ENCODE data around the gene ADAM8. TPM values are rescaled to one million over a fixed set of nuclear protein-coding genes. Genes with fewer than 3 reads are reported as not detected.

ADAM8 gene
- total RNA-seq, 1 experiment from 2014 or later: 3.7 TPM

GRCh38 chr10:133306097-133306476 is 29.4 kb upstream of the ADAM8 start:
- POLR2A ChIA-PET: no interaction called here
- CTCF ChIA-PET: no interaction called here
- intact Hi-C loops (cut with micrococcal nuclease; ENCODE audit: unreplicated experiment): no loop called here
- Histone ChIP-seq H3K27ac (ENCODE audit: low read length) (no peak overlapping the region), H3K9me3 (ENCODE audit: control insufficient read depth, insufficient read depth, low read depth, low read length) (no peaks in the 10 kb centered on the region), H3K4me3 (ENCODE audit: low read depth in 2 of 2, low read length in 2 of 2) (no peak overlapping the region), H3K4me1 (ENCODE audit: control insufficient read depth, insufficient read depth, low read length) (peaks cover 13% of the 10 kb centered on the region; the same call in 1 of the 2 replicates), H3K27me3 (ENCODE audit: control insufficient read depth, insufficient read depth, low read length) (no peaks in the 10 kb centered on the region), H3K36me3 (ENCODE audit: control insufficient read depth, insufficient read depth, low read length) (peaks cover 4% of the 10 kb centered on the region; the same call in 1 of the 2 replicates)
- in situ Hi-C loops (cut with HindIII; ENCODE audit: low pct_unique_long_range_greater_than_20kb, low sequenced_read_pairs): no loop called here
- no peak for TF ChIP-seq SIN3A (IDR thresholded peaks at IDR 0.05; ENCODE audit: borderline replicate concordance, insufficient read depth, low read depth, low read length)
- TF ChIP-seq, protein P1, sequence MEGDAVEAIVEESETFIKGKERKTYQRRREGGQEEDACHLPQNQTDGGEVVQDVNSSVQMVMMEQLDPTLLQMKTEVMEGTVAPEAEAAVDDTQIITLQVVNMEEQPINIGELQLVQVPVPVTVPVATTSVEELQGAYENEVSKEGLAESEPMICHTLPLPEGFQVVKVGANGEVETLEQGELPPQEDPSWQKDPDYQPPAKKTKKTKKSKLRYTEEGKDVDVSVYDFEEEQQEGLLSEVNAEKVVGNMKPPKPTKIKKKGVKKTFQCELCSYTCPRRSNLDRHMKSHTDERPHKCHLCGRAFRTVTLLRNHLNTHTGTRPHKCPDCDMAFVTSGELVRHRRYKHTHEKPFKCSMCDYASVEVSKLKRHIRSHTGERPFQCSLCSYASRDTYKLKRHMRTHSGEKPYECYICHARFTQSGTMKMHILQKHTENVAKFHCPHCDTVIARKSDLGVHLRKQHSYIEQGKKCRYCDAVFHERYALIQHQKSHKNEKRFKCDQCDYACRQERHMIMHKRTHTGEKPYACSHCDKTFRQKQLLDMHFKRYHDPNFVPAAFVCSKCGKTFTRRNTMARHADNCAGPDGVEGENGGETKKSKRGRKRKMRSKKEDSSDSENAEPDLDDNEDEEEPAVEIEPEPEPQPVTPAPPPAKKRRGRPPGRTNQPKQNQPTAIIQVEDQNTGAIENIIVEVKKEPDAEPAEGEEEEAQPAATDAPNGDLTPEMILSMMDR (IDR thresholded peaks at IDR 0.05): no peak
- TF ChIP-seq, protein P2, sequence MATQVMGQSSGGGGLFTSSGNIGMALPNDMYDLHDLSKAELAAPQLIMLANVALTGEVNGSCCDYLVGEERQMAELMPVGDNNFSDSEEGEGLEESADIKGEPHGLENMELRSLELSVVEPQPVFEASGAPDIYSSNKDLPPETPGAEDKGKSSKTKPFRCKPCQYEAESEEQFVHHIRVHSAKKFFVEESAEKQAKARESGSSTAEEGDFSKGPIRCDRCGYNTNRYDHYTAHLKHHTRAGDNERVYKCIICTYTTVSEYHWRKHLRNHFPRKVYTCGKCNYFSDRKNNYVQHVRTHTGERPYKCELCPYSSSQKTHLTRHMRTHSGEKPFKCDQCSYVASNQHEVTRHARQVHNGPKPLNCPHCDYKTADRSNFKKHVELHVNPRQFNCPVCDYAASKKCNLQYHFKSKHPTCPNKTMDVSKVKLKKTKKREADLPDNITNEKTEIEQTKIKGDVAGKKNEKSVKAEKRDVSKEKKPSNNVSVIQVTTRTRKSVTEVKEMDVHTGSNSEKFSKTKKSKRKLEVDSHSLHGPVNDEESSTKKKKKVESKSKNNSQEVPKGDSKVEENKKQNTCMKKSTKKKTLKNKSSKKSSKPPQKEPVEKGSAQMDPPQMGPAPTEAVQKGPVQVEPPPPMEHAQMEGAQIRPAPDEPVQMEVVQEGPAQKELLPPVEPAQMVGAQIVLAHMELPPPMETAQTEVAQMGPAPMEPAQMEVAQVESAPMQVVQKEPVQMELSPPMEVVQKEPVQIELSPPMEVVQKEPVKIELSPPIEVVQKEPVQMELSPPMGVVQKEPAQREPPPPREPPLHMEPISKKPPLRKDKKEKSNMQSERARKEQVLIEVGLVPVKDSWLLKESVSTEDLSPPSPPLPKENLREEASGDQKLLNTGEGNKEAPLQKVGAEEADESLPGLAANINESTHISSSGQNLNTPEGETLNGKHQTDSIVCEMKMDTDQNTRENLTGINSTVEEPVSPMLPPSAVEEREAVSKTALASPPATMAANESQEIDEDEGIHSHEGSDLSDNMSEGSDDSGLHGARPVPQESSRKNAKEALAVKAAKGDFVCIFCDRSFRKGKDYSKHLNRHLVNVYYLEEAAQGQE (IDR thresholded peaks at IDR 0.05; ENCODE audit: insufficient read depth in 1 of 2, low read depth in 2 of 2, low read length in 1 of 2): no peak
- no peak for TF ChIP-seq POLR2AphosphoS5 (IDR thresholded peaks at IDR 0.05; ENCODE audit: low read depth, low read length)
- TF ChIP-seq TCF7L2 (IDR thresholded peaks at IDR 0.05; ENCODE audit: low read depth, low read length): no peak
- DNase-seq (ENCODE audit: low read depth, low spot score) (no peak), ATAC-seq (no peak)
- BruUV-seq (replicated peaks): no TSS peak

- no peak overlapping the region for H3K27ac ChIP-seq (ENCODE audit: low read length)
- intact Hi-C loops (cut with micrococcal nuclease; ENCODE audit: unreplicated experiment) (no loop called here), in situ Hi-C loops (cut with HindIII; ENCODE audit: low pct_unique_long_range_greater_than_20kb, low sequenced_read_pairs) (no loop called here)
- no peak for DNase-seq (ENCODE audit: low read depth, low spot score)
- H3K27me3 ChIP-seq (ENCODE audit: control insufficient read depth, insufficient read depth, low read length): no peaks in the 10 kb centered on the region
- peaks cover 9% of the 10 kb centered on the region; the same call in 1 of the 2 replicates for H3K4me1 ChIP-seq (ENCODE audit: control insufficient read depth, insufficient read depth, low read length)
- H3K9me3 ChIP-seq (ENCODE audit: control insufficient read depth, insufficient read depth, low read depth, low read length): no peaks in the 10 kb centered on the region
- H3K36me3 ChIP-seq (ENCODE audit: control insufficient read depth, insufficient read depth, low read length): peaks cover 3% of the 10 kb centered on the region; the same call in 1 of the 2 replicates
- ATAC-seq: no peak
- no TSS peak for BruUV-seq (replicated peaks)
- no peak overlapping the region for H3K4me3 ChIP-seq (ENCODE audit: low read depth in 2 of 2, low read length in 2 of 2)
- POLR2A ChIA-PET: interaction anchor here (0.6 kb wide), 1 partner anchor 12 kb away, joined by 3 read pairs; no protein-coding TSS in a partner anchor
- no peak for TF ChIP-seq TCF7L2 (IDR thresholded peaks at IDR 0.05; ENCODE audit: low read depth, low read length)
- TF ChIP-seq, protein P2 (IDR thresholded peaks at IDR 0.05; ENCODE audit: insufficient read depth in 1 of 2, low read depth in 2 of 2, low read length in 1 of 2): no peak
- TF ChIP-seq, protein P1 (IDR thresholded peaks at IDR 0.05): no peak
- no peak for TF ChIP-seq SIN3A (IDR thresholded peaks at IDR 0.05; ENCODE audit: borderline replicate concordance, insufficient read depth, low read depth, low read length)
- no peak for TF ChIP-seq POLR2AphosphoS5 (IDR thresholded peaks at IDR 0.05; ENCODE audit: low read depth, low read length)
- CTCF ChIA-PET: no interaction called here
Observed at GRCh38 chr10:133303206-133303605, 26.5 kb upstream of the ADAM8 start.
